ENCODE results near the gene IPO7. TPM values are rescaled to one million over a fixed set of nuclear protein-coding genes. Genes with fewer than 3 reads are reported as not detected.
A peak's percentile ranks its signal among the peaks of the same experiment; 100 is the strongest.

IPO7 gene
- total and polyA plus RNA-seq, 2 of the 13 experiments (the other 11 are each of a cell fraction or from before 2014, with no cell fraction given), result 59.4 to 98.4 TPM

DNA sequence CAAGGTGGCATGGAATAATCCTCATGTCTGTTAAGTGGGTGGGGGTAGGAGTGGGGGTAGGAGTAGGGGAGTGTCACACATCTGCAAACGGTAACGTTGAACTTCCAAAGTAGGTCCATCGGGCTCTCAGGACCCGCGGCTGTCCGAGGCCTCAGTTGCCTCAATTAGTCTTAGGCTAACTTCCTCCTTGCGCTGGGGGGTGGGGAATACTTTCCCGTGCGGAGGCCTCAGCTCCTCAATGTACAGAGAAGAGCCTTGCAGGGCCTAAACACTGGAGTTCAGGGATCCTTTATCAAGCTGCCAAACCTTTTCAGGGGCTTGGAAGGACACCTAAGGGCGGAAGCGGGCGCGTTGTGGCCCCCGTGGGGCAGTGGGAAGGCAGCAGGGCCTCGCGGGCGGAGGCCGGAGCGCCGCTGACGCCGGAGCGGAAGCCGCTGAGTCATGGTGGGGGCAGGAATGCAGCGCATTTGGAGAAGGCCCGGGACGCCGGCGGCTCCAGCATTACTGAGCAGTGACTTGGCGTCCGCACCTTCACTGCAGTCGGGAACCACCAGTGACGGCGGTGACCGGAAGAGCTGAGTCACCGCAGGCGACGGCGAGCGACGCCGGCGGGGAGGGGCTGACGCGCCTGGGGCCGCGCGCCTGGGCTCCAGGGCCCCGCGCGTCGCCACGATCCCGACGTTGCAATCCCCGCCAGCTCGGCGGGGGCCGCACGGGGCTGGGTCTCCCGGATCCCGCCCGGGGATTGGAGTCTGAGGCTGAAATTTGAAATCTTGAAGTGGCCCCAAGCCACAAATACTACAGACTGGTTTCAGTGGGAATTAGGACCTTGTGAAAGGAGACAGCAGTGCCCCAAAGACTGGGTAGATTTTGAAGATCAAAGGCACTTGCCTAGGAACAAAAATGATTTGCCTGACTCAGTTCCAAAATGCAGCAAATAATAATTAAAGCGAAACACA lies 20.2 kb upstream of the IPO7 start (continued):
- TF ChIP-seq, protein P1, sequence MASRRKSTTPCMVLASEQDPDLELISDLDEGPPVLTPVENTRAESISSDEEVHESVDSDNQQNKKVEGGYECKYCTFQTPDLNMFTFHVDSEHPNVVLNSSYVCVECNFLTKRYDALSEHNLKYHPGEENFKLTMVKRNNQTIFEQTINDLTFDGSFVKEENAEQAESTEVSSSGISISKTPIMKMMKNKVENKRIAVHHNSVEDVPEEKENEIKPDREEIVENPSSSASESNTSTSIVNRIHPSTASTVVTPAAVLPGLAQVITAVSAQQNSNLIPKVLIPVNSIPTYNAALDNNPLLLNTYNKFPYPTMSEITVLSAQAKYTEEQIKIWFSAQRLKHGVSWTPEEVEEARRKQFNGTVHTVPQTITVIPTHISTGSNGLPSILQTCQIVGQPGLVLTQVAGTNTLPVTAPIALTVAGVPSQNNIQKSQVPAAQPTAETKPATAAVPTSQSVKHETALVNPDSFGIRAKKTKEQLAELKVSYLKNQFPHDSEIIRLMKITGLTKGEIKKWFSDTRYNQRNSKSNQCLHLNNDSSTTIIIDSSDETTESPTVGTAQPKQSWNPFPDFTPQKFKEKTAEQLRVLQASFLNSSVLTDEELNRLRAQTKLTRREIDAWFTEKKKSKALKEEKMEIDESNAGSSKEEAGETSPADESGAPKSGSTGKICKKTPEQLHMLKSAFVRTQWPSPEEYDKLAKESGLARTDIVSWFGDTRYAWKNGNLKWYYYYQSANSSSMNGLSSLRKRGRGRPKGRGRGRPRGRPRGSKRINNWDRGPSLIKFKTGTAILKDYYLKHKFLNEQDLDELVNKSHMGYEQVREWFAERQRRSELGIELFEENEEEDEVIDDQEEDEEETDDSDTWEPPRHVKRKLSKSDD (CRISPR knock-in tag; IDR thresholded peaks at IDR 0.05; ENCODE audit: low read depth), result peak; percentile 82; the same call in 1 of the 2 replicates
- TF ChIP-seq FLYWCH1 (CRISPR knock-in tag; IDR thresholded peaks at IDR 0.05) (peak; percentile 59; the same call in 1 of the 2 replicates), KLF13 (CRISPR knock-in tag; IDR thresholded peaks at IDR 0.05) (no peak), ZNF792 (CRISPR knock-in tag; IDR thresholded peaks at IDR 0.05) (peak; percentile 81), ZNF563 (CRISPR knock-in tag; IDR thresholded peaks at IDR 0.05) (peak; percentile 76; the same call in 1 of the 2 replicates), ZNF766 (CRISPR knock-in tag; IDR thresholded peaks at IDR 0.05; ENCODE audit: borderline replicate concordance) (peak; percentile 86; the same call in 1 of the 2 replicates), ZNF432 (CRISPR knock-in tag; IDR thresholded peaks at IDR 0.05; ENCODE audit: borderline replicate concordance) (no peak), KDM2A (CRISPR knock-in tag; IDR thresholded peaks at IDR 0.05; ENCODE audit: borderline replicate concordance, low read depth) (peak; percentile 91), MED8 (CRISPR knock-in tag; IDR thresholded peaks at IDR 0.05; ENCODE audit: insufficient replicate concordance) (peak; percentile 73), ZSCAN21 (CRISPR knock-in tag; IDR thresholded peaks at IDR 0.05; ENCODE audit: borderline replicate concordance) (peak; percentile 94; the same call in 1 of the 2 replicates), SRF (IDR thresholded peaks at IDR 0.05; ENCODE audit: low read depth, low read length) (no peak), SMC3 (IDR thresholded peaks at IDR 0.05; ENCODE audit: low read length) (no peak), GATAD2A (CRISPR knock-in tag; IDR thresholded peaks at IDR 0.05) (peak; percentile 68)
- TF ChIP-seq, protein P2, sequence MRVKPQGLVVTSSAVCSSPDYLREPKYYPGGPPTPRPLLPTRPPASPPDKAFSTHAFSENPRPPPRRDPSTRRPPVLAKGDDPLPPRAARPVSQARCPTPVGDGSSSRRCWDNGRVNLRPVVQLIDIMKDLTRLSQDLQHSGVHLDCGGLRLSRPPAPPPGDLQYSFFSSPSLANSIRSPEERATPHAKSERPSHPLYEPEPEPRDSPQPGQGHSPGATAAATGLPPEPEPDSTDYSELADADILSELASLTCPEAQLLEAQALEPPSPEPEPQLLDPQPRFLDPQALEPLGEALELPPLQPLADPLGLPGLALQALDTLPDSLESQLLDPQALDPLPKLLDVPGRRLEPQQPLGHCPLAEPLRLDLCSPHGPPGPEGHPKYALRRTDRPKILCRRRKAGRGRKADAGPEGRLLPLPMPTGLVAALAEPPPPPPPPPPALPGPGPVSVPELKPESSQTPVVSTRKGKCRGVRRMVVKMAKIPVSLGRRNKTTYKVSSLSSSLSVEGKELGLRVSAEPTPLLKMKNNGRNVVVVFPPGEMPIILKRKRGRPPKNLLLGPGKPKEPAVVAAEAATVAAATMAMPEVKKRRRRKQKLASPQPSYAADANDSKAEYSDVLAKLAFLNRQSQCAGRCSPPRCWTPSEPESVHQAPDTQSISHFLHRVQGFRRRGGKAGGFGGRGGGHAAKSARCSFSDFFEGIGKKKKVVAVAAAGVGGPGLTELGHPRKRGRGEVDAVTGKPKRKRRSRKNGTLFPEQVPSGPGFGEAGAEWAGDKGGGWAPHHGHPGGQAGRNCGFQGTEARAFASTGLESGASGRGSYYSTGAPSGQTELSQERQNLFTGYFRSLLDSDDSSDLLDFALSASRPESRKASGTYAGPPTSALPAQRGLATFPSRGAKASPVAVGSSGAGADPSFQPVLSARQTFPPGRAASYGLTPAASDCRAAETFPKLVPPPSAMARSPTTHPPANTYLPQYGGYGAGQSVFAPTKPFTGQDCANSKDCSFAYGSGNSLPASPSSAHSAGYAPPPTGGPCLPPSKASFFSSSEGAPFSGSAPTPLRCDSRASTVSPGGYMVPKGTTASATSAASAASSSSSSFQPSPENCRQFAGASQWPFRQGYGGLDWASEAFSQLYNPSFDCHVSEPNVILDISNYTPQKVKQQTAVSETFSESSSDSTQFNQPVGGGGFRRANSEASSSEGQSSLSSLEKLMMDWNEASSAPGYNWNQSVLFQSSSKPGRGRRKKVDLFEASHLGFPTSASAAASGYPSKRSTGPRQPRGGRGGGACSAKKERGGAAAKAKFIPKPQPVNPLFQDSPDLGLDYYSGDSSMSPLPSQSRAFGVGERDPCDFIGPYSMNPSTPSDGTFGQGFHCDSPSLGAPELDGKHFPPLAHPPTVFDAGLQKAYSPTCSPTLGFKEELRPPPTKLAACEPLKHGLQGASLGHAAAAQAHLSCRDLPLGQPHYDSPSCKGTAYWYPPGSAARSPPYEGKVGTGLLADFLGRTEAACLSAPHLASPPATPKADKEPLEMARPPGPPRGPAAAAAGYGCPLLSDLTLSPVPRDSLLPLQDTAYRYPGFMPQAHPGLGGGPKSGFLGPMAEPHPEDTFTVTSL (CRISPR knock-in tag; IDR thresholded peaks at IDR 0.05; ENCODE audit: borderline replicate concordance), result no peak
- TF ChIP-seq, protein P3, sequence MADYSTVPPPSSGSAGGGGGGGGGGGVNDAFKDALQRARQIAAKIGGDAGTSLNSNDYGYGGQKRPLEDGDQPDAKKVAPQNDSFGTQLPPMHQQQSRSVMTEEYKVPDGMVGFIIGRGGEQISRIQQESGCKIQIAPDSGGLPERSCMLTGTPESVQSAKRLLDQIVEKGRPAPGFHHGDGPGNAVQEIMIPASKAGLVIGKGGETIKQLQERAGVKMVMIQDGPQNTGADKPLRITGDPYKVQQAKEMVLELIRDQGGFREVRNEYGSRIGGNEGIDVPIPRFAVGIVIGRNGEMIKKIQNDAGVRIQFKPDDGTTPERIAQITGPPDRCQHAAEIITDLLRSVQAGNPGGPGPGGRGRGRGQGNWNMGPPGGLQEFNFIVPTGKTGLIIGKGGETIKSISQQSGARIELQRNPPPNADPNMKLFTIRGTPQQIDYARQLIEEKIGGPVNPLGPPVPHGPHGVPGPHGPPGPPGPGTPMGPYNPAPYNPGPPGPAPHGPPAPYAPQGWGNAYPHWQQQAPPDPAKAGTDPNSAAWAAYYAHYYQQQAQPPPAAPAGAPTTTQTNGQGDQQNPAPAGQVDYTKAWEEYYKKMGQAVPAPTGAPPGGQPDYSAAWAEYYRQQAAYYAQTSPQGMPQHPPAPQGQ (CRISPR knock-in tag; IDR thresholded peaks at IDR 0.05; ENCODE audit: borderline replicate concordance), result no peak; the same call in 1 of the 2 replicates
- TF ChIP-seq, protein P4, sequence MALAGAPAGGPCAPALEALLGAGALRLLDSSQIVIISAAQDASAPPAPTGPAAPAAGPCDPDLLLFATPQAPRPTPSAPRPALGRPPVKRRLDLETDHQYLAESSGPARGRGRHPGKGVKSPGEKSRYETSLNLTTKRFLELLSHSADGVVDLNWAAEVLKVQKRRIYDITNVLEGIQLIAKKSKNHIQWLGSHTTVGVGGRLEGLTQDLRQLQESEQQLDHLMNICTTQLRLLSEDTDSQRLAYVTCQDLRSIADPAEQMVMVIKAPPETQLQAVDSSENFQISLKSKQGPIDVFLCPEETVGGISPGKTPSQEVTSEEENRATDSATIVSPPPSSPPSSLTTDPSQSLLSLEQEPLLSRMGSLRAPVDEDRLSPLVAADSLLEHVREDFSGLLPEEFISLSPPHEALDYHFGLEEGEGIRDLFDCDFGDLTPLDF (CRISPR knock-in tag; IDR thresholded peaks at IDR 0.05), result peak; percentile 75; the same call in 1 of the 2 replicates

All from HepG2 (cell line).